OCI-LY3 (cell line): ENCODE data around the gene MNX1.

ENCODE experiments used
- H2AFZ ChIP-seq: fragments of 200-600, 300-600 bp; shearing (Covaris generic); 2 replicates; pipeline ENCODE4 v1.6.0; 2014; ENCODE audit warnings: antibody characterized with exemption, low read depth, low read length
- H3K27ac ChIP-seq: fragments of 200-600, 300-600 bp; sonication (generic); 2 replicates; pipeline ENCODE4 v1.5.1; 2014; ENCODE audit warnings: mild to moderate bottlenecking, low read length, moderate library complexity, mixed read lengths
- H3K27me3 ChIP-seq: fragments of 200-600, 300-600 bp; sonication (generic); 2 replicates; pipeline ENCODE4 v1.6.1; 2014; ENCODE audit warnings: low read depth, low read length, mixed read lengths
- H3K36me3 ChIP-seq: fragments of 200-600, 300-600 bp; sonication (generic); replicated peaks from 2 replicates; pipeline ENCODE3; 2014; ENCODE audit warnings: low read depth, low read length, mixed read lengths
- H3K4me1 ChIP-seq: fragments of 300-600, 200-600 bp; sonication (generic); 2 replicates; pipeline ENCODE4 v1.6.1; 2014; ENCODE audit warnings: low read length, mixed read lengths
- H3K4me2 ChIP-seq: fragments of 200-600, 300-600 bp; sonication (generic); 2 replicates; pipeline ENCODE4 v1.6.1; 2014; ENCODE audit warnings: low read length, mixed read lengths
- H3K4me3 ChIP-seq: fragments of 300-600, 200-600 bp; sonication (generic); 2 replicates; pipeline ENCODE4 v1.5.1; 2014; ENCODE audit warnings: antibody characterized with exemption, mild to moderate bottlenecking, low read length, moderate library complexity
- H3K79me2 ChIP-seq: fragments of 300-600, 200-600 bp; shearing (Covaris generic); 2 replicates; pipeline ENCODE4 v1.6.1; 2014; ENCODE audit warnings: mild to moderate bottlenecking, low read length, mixed read lengths
- H3K9ac ChIP-seq: fragments of 300-600, 200-600 bp; shearing (Covaris generic); 2 replicates; pipeline ENCODE4 v1.6.0; 2014; ENCODE audit warnings: mild to moderate bottlenecking, low read length, moderate library complexity
- H3K9me3 ChIP-seq: fragments of 200-600, 300-600 bp; shearing (Covaris generic); 2 replicates; pipeline ENCODE4 v1.6.1; 2014; ENCODE audit warnings: low read length, mixed read lengths; ENCODE audit not compliant: insufficient read depth
- H4K20me1 ChIP-seq: fragments of 200-600, 300-600 bp; sonication (generic); 2 replicates; pipeline ENCODE4 v1.6.1; 2016; ENCODE audit warnings: low read length, mixed read lengths; ENCODE audit not compliant: insufficient read depth
- EZH2phosphoT487 ChIP-seq: fragments of 200-600 bp; shearing (Covaris generic); IDR thresholded peaks from 2 replicates; pipeline ENCODE4 v1.6.1; 2018; ENCODE audit warnings: antibody characterized with exemption, mixed run types, low read depth
- TF ChIP-seq, protein P1 (sequence below): fragments of 200-600, 300-600 bp; sonication (generic); IDR thresholded peaks from 2 replicates; pipeline ENCODE4 v1.5.1; 2014; ENCODE audit warnings: antibody characterized with exemption, low read length, low read depth

Gene MNX1

DNA sequence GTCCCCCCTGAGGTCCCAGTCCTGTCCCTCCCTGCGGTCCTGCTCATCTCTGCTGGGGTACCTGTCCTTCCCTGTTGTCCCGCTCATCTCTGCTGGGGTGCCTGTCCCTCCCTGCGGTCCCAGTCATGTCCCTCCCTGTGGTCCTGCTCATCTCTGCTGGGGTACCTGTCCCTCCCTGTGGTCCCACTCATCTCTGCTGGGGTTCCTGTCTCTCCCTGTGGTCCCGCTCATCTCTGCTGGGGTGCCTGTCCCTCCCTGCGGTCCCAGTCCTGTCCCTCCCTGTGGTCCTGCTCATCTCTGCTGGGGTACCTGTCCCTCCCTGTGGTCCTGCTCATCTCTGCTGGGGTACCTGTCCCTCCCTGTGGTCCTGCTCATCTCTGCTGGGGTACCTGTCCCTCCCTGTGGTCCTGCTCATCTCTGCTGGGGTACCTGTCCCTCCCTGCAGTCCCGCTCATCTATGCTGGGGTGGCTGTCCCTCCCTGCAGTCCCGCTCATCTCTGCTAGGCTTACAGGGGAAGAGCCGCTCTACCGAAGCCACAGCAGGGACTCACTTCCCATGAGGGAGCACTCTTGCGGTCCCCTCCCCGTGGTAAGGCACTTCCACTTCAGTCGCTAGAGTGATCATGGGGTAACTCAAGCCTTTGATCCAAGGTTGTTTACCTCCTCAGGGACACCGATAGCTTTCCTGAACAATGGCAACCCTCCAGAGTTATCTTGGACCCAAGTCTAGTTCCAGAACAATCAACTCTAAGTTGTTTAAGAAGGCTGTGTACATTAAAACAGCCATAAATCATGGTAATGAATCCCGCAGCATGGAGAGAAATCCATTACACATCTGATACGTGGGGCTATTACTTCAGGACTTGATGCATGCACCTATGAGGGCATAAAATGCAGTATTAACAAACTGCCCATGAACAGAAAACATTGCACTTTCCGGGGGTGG, 46.8 kb upstream of the MNX1 start:
- Histone ChIP-seq H4K20me1 (no peaks in the 10 kb centered on the region), H3K4me3 (no peak overlapping the region), H3K27me3 (peaks cover 9% of the 10 kb centered on the region; the same call in 1 of the 2 replicates), H3K4me2 (no peak overlapping the region), H3K27ac (no peak overlapping the region), H3K36me3 (no peaks in the 10 kb centered on the region), H3K4me1 (no peaks in the 10 kb centered on the region), H2AFZ (no peak overlapping the region), H3K9ac (no peak overlapping the region), H3K9me3 (no peaks in the 10 kb centered on the region), H3K79me2 (no peaks in the 10 kb centered on the region)
- no peak for TF ChIP-seq EZH2phosphoT487
- TF ChIP-seq, protein P1, sequence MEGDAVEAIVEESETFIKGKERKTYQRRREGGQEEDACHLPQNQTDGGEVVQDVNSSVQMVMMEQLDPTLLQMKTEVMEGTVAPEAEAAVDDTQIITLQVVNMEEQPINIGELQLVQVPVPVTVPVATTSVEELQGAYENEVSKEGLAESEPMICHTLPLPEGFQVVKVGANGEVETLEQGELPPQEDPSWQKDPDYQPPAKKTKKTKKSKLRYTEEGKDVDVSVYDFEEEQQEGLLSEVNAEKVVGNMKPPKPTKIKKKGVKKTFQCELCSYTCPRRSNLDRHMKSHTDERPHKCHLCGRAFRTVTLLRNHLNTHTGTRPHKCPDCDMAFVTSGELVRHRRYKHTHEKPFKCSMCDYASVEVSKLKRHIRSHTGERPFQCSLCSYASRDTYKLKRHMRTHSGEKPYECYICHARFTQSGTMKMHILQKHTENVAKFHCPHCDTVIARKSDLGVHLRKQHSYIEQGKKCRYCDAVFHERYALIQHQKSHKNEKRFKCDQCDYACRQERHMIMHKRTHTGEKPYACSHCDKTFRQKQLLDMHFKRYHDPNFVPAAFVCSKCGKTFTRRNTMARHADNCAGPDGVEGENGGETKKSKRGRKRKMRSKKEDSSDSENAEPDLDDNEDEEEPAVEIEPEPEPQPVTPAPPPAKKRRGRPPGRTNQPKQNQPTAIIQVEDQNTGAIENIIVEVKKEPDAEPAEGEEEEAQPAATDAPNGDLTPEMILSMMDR: no peak

DNA sequence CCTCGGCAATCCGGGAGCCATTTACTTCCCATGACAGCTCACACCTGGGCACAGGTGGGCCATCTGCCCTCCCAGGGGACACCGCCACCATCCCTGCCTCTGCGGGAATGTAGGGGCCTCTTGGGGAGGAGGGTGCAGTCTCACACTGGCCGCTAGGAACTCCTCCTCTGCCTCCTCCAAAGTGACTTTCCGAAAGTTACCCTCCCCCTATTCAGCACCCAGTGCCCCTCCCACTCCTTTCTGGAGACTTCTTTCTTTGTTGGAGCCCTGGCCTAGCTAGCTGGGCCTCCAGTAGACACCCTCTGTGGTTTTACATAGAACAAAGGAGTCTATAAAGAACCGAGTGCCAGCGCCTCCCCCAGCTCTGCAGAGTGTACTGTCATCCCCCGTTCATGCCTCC, 45.8 kb upstream of the MNX1 start:
- no peaks in the 10 kb centered on the region for H4K20me1 ChIP-seq
- no peaks in the 10 kb centered on the region for H3K4me1 ChIP-seq
- H2AFZ ChIP-seq: no peak overlapping the region
- H3K27ac ChIP-seq: no peak overlapping the region
- TF ChIP-seq EZH2phosphoT487: no peak
- H3K79me2 ChIP-seq: no peaks in the 10 kb centered on the region
- no peak overlapping the region for H3K4me2 ChIP-seq
- H3K9ac ChIP-seq: no peak overlapping the region
- H3K36me3 ChIP-seq: no peaks in the 10 kb centered on the region
- no peak overlapping the region for H3K4me3 ChIP-seq
- H3K27me3 ChIP-seq: peaks cover 9% of the 10 kb centered on the region; the same call in 1 of the 2 replicates
- H3K9me3 ChIP-seq: no peaks in the 10 kb centered on the region

DNA sequence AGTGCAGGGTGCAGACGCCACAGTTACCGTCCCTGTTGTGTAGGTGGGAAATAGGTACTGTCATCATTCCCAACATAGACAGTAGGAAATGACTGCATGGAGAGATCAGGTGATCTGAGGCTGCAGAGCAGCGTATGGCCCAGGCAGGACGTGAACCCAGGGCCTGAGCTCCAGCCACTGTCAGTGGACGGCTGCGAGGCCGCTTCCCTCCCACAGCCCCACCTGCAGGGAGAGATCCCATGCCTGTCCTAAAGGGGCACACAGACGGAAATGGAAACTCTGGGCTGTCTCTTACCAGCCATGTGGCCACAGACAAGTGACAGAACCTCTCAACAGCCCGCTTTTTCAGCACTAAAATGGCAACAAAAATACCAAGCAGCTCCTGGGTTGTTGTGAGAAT, 44.5 kb upstream of the MNX1 start:
- Histone ChIP-seq H3K4me2 (no peak overlapping the region), H3K79me2 (no peaks in the 10 kb centered on the region), H3K9ac (no peak overlapping the region), H4K20me1 (no peaks in the 10 kb centered on the region), H3K36me3 (no peaks in the 10 kb centered on the region), H3K4me3 (no peak overlapping the region), H3K4me1 (no peaks in the 10 kb centered on the region), H3K9me3 (no peaks in the 10 kb centered on the region), H2AFZ (no peak overlapping the region), H3K27me3 (peaks cover 9% of the 10 kb centered on the region; the same call in 1 of the 2 replicates), H3K27ac (no peak overlapping the region)
- TF ChIP-seq EZH2phosphoT487: no peak

DNA sequence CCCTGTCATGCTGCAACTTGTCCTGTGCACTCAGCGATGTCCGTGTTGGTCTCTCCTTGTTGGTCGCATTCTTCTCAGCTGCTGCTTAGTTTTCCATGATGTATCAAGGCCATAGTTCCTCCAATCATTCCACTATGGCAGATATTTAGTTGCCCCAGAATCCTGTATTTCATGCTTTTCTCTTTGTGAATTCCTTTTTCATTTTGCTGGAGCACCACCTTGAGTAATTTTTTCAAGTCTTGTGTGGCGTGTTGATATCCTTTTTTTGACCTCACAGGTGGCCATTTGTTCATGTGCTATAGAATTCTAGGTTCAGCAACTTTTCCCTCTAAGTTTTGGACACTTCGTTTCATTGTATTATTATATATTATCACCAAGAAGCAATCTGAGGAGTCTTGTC, 42.7 kb upstream of the MNX1 start:
- Histone ChIP-seq H3K27ac (no peak overlapping the region), H3K27me3 (peaks cover 5% of the 10 kb centered on the region; the same call in 1 of the 2 replicates), H3K4me2 (no peak overlapping the region), H3K4me1 (no peaks in the 10 kb centered on the region), H3K9ac (no peak overlapping the region), H3K9me3 (no peaks in the 10 kb centered on the region), H4K20me1 (no peaks in the 10 kb centered on the region), H3K79me2 (no peaks in the 10 kb centered on the region), H3K4me3 (no peak overlapping the region), H3K36me3 (no peaks in the 10 kb centered on the region), H2AFZ (no peak overlapping the region)
- TF ChIP-seq, protein P1: no peak
- TF ChIP-seq EZH2phosphoT487: no peak

DNA sequence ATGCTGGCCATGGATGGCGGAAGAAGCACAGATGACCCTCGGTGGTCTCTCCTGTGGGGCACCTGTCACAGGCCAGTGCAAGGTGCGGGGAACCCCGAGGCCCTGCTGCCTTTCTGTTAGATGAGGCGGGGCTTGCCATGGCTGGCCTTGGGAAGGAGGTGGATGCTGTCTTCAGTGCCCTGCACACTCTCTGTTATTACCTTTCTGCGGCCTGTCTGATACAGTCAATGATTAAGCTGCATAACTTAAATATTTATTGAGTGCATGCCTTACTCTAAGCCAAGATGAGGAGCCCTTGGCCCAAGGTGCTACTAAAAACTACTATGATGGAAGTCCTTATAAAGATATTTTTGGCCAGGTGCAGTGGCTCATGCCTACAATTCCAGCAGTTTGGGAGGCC, 36.7 kb upstream of the MNX1 start:
- H3K4me1 ChIP-seq: no peaks in the 10 kb centered on the region
- TF ChIP-seq, protein P1: no peak
- TF ChIP-seq EZH2phosphoT487: no peak
- H2AFZ ChIP-seq: no peak overlapping the region
- no peaks in the 10 kb centered on the region for H3K9me3 ChIP-seq
- H3K4me2 ChIP-seq: no peak overlapping the region
- H3K27ac ChIP-seq: no peak overlapping the region
- no peaks in the 10 kb centered on the region for H3K36me3 ChIP-seq
- no peaks in the 10 kb centered on the region for H3K79me2 ChIP-seq
- no peaks in the 10 kb centered on the region for H3K27me3 ChIP-seq
- no peak overlapping the region for H3K4me3 ChIP-seq
- H4K20me1 ChIP-seq: no peaks in the 10 kb centered on the region
- H3K9ac ChIP-seq: no peak overlapping the region
